HG03175 (cell line): ENCODE results near the gene ITIH5.
A peak's percentile ranks its signal among the peaks of the same experiment; 100 is the strongest.

ENCODE experiments used
- ATAC-seq: cut with Tn5 transposase; IDR thresholded peaks from one replicate; pipeline ENCODE4 v1.9.1; 2021; ENCODE audit warnings: mild to moderate bottlenecking, moderate library complexity; ENCODE audit not compliant: unreplicated experiment

ITIH5 gene

DNA sequence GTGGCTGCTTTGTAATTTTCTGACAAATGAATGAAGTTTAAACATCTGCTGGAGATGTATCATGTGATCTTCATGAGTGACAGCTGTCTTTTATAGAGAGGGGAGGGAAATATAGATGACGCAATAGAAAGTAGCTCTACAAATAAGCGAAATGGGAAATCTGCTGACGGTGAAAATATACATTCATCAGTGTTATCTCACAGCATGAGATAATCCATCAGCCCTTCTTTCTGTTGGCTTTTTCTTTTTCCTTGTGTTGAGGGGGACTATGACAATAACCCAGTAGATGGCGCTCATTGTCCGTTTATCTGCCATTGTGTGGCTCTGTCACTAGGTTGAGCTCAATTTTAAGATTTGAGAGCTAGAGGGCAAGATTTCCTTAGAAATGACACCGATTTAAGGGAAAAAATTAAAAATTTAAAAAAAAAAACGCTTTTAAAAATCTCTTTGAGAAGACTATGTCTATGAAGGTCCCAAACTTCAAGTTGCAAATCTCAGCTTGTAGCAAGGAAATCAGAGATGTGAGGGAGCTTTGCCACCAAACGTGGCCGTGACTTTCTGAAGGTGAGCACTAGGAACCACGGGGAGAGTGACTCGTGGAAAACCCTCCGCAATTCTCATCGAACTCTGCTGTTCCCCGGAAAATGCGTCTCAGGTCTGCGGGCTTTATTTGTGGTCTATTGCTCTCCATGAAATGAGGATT is 141.3 kb downstream of the ITIH5 start:
- peak; percentile 58 for ATAC-seq

- no peak for ATAC-seq
Observed at GRCh38 chr10:7523656-7524055, 143.1 kb downstream of the ITIH5 start.

DNA sequence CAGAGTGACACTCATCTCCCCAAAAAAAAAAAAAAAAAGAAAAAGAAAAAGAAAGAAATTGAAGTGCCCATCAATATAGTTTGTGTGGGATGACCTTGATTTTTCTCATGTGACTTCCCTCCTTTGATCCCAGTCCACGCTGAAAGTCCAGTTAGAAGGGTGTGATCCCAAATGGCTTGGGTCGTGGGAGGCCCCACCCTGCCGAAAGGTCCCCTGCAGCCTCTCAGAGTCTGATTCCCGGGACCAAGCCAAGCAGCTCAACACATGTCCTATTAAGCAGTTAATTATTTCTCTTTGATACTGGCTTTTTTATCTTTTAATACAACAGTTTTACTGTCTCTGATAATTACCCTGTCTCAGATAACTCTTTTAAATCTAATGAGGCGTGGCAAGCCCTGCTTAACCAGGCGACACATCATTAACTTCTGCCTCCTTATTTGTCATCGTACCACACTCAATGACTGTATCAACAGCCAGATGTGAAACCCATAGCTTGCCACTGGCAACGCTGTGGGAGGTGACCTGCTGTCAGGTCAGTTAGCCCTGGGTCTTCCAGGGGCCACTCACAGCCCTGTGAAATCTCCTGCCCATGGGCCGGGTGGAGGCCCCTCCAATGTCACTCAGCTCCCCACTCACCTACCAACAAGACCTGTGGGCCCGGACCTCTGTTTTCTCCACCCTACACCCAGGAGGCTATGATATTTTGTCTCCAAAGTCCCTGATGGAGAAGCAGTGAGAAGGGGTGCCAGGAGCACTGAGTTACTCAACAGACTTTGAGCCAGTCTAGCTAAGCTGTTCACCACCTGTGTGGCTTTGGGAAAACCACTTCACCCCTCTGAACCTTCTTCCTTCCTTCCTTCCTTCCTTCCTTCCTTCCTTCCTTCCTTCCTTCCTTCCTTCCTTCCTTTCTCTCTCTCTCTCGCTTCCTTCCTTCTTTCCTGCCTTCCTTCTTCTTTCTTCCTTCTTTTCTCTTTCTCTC is 146.0 kb downstream of the ITIH5 start:
- peak; percentile 93 for ATAC-seq

DNA sequence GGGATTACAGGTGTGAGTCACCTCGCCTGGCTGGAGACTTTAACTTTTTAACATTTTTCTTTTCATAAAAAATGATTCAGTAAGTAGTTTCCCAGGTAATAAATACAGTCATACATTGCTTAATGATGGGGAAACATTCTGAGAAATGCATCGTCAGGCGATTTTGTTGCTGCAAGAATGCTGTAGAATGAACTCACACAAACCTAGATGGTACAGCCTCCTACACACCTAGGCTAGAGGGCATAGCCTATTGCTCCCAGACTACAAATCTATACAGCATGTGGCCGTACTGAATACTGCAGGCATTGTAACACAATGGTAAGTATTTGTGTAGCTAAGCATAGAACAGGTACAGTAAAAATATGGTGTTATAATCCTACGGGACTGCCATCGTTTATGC is 147.4 kb downstream of the ITIH5 start:
- ATAC-seq = no peak

DNA sequence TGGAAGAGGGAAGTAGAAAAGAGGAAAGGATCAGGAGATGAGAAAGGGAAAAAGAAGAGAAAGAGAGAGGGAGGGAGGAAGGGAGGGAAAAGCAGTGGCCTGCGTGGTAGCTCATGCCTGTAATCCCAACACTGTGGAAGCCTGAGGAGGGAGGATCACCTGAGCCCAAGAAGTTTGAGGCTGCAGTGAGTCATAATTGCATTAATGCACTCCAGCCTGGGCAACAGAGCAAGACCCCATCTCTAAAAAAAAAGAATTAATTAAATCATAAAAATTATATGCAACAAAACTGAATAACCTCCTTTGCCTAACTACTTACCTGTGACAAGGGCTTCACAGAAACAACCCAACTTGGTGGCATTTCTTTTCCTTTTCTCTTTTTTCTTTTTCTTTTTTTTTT is 148.1 kb downstream of the ITIH5 start:
- no peak for ATAC-seq

- ATAC-seq = no peak
Observed at GRCh38 chr10:7515439-7515838, 151.3 kb downstream of the ITIH5 start.

GRCh38 chr10:7513936-7514335 is 152.8 kb downstream of the ITIH5 start:
- no peak for ATAC-seq

DNA sequence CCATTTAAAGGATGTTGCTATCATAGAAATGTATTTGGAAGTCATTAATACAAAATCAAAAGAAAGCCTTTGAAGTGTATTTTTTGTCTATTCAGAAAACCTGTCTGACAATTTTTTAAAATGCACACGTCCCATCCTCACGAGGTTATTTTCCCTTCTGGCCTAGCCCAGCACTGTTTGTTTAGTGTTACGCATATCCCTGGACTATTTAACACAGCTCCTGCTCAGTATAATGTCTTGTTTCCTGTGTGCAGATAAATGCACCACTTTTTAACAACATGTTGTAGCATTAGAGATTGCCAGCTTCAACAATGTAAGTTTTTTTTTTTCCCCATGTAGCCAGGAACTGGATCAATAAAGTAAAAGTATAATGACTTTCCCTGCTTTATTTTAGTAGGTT is 153.3 kb downstream of the ITIH5 start:
- ATAC-seq = no peak

DNA sequence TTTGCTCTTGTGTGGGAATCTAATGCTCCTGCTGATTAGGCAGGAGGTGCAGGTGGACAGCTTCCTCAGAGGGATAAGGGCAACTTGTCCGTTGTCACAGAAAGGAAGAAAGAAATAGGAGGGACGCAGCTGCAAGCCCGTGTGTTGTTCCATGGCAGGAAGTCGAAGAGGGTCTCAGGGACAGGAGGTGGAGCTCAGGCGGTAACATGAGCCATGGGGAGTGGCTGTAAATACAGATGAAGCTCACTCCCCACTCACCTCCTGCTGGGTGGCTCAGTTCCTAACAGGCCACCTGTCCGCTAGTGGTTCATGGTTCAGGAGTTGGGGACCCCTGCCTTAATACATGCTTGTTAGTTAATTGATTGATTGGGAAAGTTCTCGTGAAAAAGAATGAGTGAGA is 154.3 kb downstream of the ITIH5 start:
- ATAC-seq = no peak

DNA sequence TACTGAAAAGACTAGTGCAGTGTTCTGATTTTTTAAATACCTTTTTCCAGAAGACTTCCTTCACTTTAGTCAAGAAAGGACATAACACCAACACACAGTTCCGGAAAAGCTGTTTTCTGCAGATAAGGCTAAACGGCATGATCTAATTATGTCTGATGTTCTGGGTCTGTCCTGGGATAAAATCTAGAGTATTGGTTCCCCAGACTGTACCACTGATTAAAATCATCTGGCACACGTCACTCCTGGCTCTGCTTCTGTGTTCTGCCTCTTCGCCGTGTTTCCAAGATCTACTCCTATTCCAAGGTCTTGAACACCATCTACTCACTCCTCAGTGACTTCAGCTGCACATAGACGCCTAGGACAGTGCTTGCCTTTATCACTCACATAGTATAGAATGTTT is 155.2 kb downstream of the ITIH5 start:
- no peak for ATAC-seq
